ENCODE results near the gene ACAP2. TPM values are rescaled to one million over a fixed set of nuclear protein-coding genes. Genes with fewer than 3 reads are reported as not detected.
"Not testable (repeated sequence)": the region's sequence is repeated elsewhere in the genome, so short reads cannot be mapped to it uniquely, and the experiment has no call there.

The ACAP2 gene, protein sequence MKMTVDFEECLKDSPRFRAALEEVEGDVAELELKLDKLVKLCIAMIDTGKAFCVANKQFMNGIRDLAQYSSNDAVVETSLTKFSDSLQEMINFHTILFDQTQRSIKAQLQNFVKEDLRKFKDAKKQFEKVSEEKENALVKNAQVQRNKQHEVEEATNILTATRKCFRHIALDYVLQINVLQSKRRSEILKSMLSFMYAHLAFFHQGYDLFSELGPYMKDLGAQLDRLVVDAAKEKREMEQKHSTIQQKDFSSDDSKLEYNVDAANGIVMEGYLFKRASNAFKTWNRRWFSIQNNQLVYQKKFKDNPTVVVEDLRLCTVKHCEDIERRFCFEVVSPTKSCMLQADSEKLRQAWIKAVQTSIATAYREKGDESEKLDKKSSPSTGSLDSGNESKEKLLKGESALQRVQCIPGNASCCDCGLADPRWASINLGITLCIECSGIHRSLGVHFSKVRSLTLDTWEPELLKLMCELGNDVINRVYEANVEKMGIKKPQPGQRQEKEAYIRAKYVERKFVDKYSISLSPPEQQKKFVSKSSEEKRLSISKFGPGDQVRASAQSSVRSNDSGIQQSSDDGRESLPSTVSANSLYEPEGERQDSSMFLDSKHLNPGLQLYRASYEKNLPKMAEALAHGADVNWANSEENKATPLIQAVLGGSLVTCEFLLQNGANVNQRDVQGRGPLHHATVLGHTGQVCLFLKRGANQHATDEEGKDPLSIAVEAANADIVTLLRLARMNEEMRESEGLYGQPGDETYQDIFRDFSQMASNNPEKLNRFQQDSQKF
- total RNA-seq: 60.3 TPM
- long read RNA-seq, full-length matches to known transcripts: 12 of 33 reads
- long read RNA-seq, partial matches to known transcripts: 9 of 33 reads
- long read RNA-seq, other reads (novel, unspliced or antisense): 12 of 33 reads

- Histone ChIP-seq H3K36me3 (no peaks in the 10 kb centered on the region), H3K27ac (peak within 1 kb of the TSS; percentile 91), H3K4me3 (peak within 1 kb of the TSS; percentile 99), H3K4me1 (peaks cover 28% of the 10 kb centered on the region), H3K27me3 (no peaks in the 10 kb centered on the region), H3K9me3 (no peaks in the 10 kb centered on the region)
- ATAC-seq (peak; percentile 98), DNase-seq (peak; percentile 100)
- no peak for TF ChIP-seq CTCF (IDR thresholded peaks at IDR 0.05)
- intact Hi-C loops (cut with DNase I): no loop called here
Measured at GRCh38 chr3:195442573-195443390, at the start of gene ACAP2. TSS of gene ACAP2 (minus strand) at chr3:195443020. CDS start at chr3:195442847, 173 bp downstream.

- H3K9me3 ChIP-seq: no peaks in the 10 kb centered on the region
- no peaks in the 10 kb centered on the region for H3K4me1 ChIP-seq
- no peak overlapping the region for H3K27ac ChIP-seq
- H3K27me3 ChIP-seq: no peaks in the 10 kb centered on the region
- TF ChIP-seq CTCF (IDR thresholded peaks at IDR 0.05): no peak
- no peak for ATAC-seq
- intact Hi-C loops (cut with DNase I): no loop called here
- H3K36me3 ChIP-seq: no peaks in the 10 kb centered on the region
- no peak overlapping the region for H3K4me3 ChIP-seq
- no peak for DNase-seq
Measured at GRCh38 chr3:195475614-195476013, 32.8 kb upstream of the ACAP2 start.

DNA sequence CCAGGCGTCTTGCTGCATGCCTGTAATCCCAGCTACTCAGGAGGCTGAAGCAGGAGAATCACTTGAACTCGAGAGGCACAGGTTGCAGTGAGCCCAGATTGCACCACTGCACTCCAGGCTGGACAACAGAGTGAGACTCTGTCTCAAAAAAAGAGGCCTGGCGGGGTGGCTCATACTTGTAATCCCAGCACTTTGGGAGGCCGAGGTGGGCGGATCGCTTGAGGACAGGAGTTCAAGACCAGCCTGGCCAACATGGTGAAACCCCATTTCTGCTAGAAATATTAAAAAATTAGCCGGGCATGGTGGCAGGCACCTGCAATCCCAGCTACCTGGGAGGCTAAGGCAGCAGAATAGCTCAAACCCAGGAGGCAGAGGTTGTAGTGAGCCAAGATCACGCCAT, 32.3 kb upstream of the ACAP2 start:
- H3K9me3 ChIP-seq; ATAC-seq; H3K4me1 ChIP-seq; intact Hi-C loops (cut with DNase I); H3K27ac ChIP-seq; DNase-seq; H3K27me3 ChIP-seq; H3K36me3 ChIP-seq; H3K4me3 ChIP-seq: not testable (repeated sequence)

DNA sequence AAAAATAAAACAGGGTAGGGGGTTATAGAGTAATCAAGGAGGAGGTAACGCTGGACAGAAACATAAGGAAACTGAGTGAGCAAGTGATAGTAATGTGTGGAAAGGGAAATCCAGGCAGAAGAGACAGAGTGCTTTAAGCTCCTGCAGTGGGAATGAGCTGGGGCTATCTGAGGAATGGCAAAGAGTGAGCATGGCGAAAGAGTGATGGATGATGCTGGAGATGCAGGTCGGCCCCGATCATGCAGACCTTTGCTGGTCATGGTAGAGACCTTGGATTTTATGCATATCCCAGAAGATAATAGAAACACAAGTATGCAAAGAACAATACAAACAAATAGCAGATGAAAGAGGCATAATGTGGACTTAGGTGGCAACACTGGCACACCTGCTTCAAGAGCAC, 26.0 kb upstream of the ACAP2 start:
- Histone ChIP-seq H3K4me1 (no peaks in the 10 kb centered on the region), H3K27ac (no peak overlapping the region), H3K27me3 (no peaks in the 10 kb centered on the region), H3K36me3 (no peaks in the 10 kb centered on the region), H3K9me3 (no peaks in the 10 kb centered on the region), H3K4me3 (no peak overlapping the region)
- intact Hi-C loops (cut with DNase I): no loop called here
- no peak for ATAC-seq
- TF ChIP-seq CTCF (IDR thresholded peaks at IDR 0.05): no peak
- no peak for DNase-seq

DNA sequence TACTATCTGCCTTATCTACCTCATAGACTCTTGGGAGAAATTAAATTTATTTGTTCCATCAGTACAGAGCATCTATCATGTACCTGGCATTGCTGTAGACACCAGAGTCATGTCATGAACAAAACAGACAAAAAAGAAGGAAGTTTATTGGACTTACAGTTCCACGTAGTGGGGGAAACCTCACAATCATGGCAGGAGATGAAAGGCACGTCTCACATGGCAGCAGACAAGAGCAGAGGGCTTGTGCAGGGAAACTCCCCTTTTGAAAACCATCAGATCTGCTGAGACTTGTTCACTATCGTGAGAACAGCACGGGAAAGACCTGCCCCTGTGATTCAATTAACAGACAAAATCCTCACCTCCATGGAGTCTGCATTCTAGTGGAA, 25.6 kb upstream of the ACAP2 start:
- Histone ChIP-seq H3K4me3 (no peak overlapping the region), H3K4me1 (no peaks in the 10 kb centered on the region), H3K9me3 (no peaks in the 10 kb centered on the region), H3K27me3 (no peaks in the 10 kb centered on the region), H3K27ac (no peak overlapping the region), H3K36me3 (no peaks in the 10 kb centered on the region)
- TF ChIP-seq CTCF (IDR thresholded peaks at IDR 0.05): no peak
- DNase-seq (no peak), ATAC-seq (no peak)
- intact Hi-C loops (cut with DNase I): no loop called here
